ENCODE measurements around the gene MED27. TPM values are rescaled to one million over a fixed set of nuclear protein-coding genes. Genes with fewer than 3 reads are reported as not detected.

The MED27 gene
- total and polyA plus RNA-seq, 8 donors, result 0.87 to 21.9 (median 12.7) TPM

GRCh38 chr9:132046456-132046855 is 33.2 kb downstream of the MED27 start:
- TF ChIP-seq POLR2AphosphoS5 (IDR thresholded peaks at IDR 0.05) (no peak), EP300 (IDR thresholded peaks at IDR 0.05) (no peak), POLR2A (IDR thresholded peaks at IDR 0.05) (no peak), CTCF (IDR thresholded peaks at IDR 0.05) (no peak)
- no peak overlapping the region for H3K27ac ChIP-seq
- WGBS, 5 donors, result 64 to 75% (median 70%) methylated on average over 6 of the region's 6 CpGs
- no peaks in the 10 kb centered on the region for H3K27me3 ChIP-seq
- H3K4me3 ChIP-seq, result no peak overlapping the region
- no peaks in the 10 kb centered on the region for H3K9me3 ChIP-seq
- intact Hi-C loops (cut with DNase I; ENCODE audit: low total_unique reads), result no loop called here
- DNase-seq, result no peak
- H3K36me3 ChIP-seq, result no peaks in the 10 kb centered on the region
- peaks cover 0 to 11% (median 0%) of the 10 kb centered on the region in 4 donors for H3K4me1 ChIP-seq

- 81 to 90% (median 88%) methylated on average over 8 of the region's 8 CpGs for WGBS, 5 donors
These were observed 35.3 kb downstream of the MED27 start for GRCh38 chr9:132044176-132044875.

DNA sequence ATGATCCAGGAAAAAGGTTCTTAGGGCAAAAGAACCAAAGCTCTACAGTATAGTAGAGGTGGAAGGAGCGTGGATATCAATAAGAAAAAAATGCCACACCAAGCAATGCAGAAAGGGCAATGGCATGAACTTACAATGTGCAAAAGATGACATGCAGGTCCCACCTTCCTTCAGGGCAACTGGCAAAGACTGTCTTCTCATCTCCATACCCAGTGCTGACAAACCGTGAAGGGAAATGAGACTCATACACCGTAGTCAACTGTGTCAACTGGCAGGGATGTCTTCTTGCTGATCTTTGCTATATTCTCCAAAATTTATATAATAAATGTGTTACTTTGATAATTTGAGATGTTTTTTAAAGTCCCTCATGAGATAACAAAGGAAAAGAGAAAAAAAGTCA is 36.0 kb downstream of the MED27 start:
- Histone ChIP-seq H3K36me3 (no peaks in the 10 kb centered on the region), H3K27ac (no peak overlapping the region), H3K9me3 (no peaks in the 10 kb centered on the region), H3K4me1 (peaks cover 0 to 13% (median 0%) of the 10 kb centered on the region in 4 donors), H3K4me3 (no peak overlapping the region), H3K27me3 (no peaks in the 10 kb centered on the region)
- 93 to 98% (median 96%) methylated on average over 3 of the region's 3 CpGs for WGBS, 5 donors
- intact Hi-C loops (cut with DNase I; ENCODE audit: low total_unique reads), result no loop called here
- no peak for DNase-seq
- no peak for TF ChIP-seq EP300 (IDR thresholded peaks at IDR 0.05)
- TF ChIP-seq POLR2AphosphoS5 (IDR thresholded peaks at IDR 0.05), result no peak
- TF ChIP-seq POLR2A (IDR thresholded peaks at IDR 0.05), result no peak
- TF ChIP-seq CTCF (IDR thresholded peaks at IDR 0.05), result no peak

More at GRCh38 chr9:132044176-132044875, 35.3 kb downstream of the MED27 start:
- Histone ChIP-seq H3K4me1 (peaks cover 0 to 18% (median 0%) of the 10 kb centered on the region in 4 donors), H3K4me3 (no peak overlapping the region), H3K36me3 (no peaks in the 10 kb centered on the region), H3K27ac (no peak overlapping the region), H3K9me3 (no peaks in the 10 kb centered on the region), H3K27me3 (no peaks in the 10 kb centered on the region)
- TF ChIP-seq POLR2AphosphoS5 (IDR thresholded peaks at IDR 0.05), result no peak
- intact Hi-C loops (cut with DNase I; ENCODE audit: low total_unique reads), result no loop called here
- DNase-seq, result no peak

GRCh38 chr9:132042324-132042723 is 37.3 kb downstream of the MED27 start:
- intact Hi-C loops (cut with DNase I; ENCODE audit: low total_unique reads), result no loop called here
- 69 to 86% (median 77%) methylated on average over 4 of the region's 4 CpGs for WGBS, 5 donors
- Histone ChIP-seq H3K4me1 (peaks cover 0 to 11% (median 0%) of the 10 kb centered on the region in 4 donors), H3K27me3 (no peaks in the 10 kb centered on the region), H3K9me3 (no peaks in the 10 kb centered on the region), H3K4me3 (no peak overlapping the region), H3K36me3 (no peaks in the 10 kb centered on the region), H3K27ac (no peak overlapping the region)
- TF ChIP-seq POLR2A (IDR thresholded peaks at IDR 0.05) (no peak), CTCF (IDR thresholded peaks at IDR 0.05) (no peak), POLR2AphosphoS5 (IDR thresholded peaks at IDR 0.05) (no peak), EP300 (IDR thresholded peaks at IDR 0.05) (no peak)
- no peak for DNase-seq

DNA sequence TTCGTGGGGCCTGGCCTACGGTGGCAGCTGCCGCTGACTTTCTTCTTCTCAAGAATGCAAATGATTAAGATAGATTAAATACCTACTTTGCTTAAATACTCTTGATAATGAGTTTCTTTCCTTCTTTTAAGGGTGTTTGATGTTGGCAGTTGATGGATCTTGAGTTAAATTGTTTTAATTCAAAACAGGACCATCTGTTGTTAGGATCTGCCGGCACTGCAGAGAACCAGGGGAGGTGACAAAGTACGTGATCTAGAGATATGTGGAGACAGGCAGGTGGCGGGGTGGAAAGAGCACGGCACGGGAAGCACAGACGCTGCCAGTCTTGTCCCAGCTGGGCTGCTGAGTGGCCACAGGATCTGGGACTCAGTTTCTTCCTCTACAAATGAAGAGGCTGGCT is 37.9 kb downstream of the MED27 start:
- Histone ChIP-seq H3K4me1 (peaks cover 0 to 11% (median 0%) of the 10 kb centered on the region in 4 donors), H3K27me3 (no peaks in the 10 kb centered on the region), H3K36me3 (no peaks in the 10 kb centered on the region), H3K4me3 (no peak overlapping the region), H3K27ac (no peak overlapping the region), H3K9me3 (no peaks in the 10 kb centered on the region)
- intact Hi-C loops (cut with DNase I; ENCODE audit: low total_unique reads), result no loop called here
- no peak for TF ChIP-seq POLR2AphosphoS5 (IDR thresholded peaks at IDR 0.05)
- no peak for TF ChIP-seq CTCF (IDR thresholded peaks at IDR 0.05)
- no peak for TF ChIP-seq POLR2A (IDR thresholded peaks at IDR 0.05)
- no peak for TF ChIP-seq EP300 (IDR thresholded peaks at IDR 0.05)
- DNase-seq, result peak in 1 of 2 donors; percentile 44
- 64 to 81% (median 68%) methylated on average over 9 of the region's 9 CpGs for WGBS, 5 donors
